Limb (tissue), 2 donors: ENCODE data around the gene VWF.
"Not testable (repeated sequence)": the region's sequence is repeated elsewhere in the genome, so short reads cannot be mapped to it uniquely, and the experiment has no call there.

ENCODE experiments used
- DNase-seq, 2 donors: peaks; one replicate each; pipeline ENCODE4 v3.0.0-alpha.2; 2016; ENCODE audit errors: extremely low spot score in 2 of 2

The VWF gene

GRCh38 chr12:6104842-6105241 is 19.6 kb downstream of the VWF start:
- DNase-seq: no peak

- DNase-seq: no peak
Observed at GRCh38 chr12:6104027-6104426, 20.4 kb downstream of the VWF start.

- not testable (repeated sequence) for DNase-seq
Observed at GRCh38 chr12:6102021-6102420, 22.4 kb downstream of the VWF start.

DNA sequence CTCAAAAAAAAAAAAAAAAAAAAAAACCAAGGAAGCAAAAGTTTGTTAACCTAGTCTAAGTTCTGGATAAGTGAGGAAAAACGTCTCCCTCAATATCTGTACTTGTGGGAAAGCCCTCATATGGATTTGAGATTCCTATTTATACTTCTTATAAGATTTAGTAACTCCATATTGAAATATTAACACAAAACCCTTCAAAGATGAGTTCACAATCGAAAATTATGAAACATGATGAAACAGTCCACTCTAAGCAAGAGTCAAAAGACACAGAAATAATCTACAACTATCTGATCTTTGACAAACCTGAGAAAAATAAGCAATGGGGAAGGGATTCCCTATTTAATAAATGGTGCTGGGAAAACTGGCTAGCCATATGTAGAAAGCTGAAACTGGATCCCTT is 25.2 kb downstream of the VWF start:
- DNase-seq: no peak

DNA sequence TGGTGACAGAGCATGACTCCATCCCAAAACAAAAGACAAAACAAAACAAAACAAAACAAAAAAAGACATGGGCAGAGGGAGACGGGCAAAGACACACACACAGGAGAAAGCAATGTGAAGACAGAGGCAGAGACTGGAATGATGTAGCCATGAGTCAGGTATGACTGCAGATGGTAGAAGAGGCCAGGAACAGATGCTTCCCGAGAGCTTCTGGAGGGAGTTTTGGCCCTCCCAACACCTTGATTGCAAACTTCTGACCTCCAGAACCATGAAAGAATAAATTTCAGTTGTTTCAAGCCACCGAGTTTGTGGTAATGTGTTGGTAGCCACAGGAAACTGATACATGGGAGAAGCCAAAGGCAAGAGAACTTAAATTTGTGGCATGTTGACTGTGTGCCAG is 27.1 kb downstream of the VWF start:
- no peak for DNase-seq

DNA sequence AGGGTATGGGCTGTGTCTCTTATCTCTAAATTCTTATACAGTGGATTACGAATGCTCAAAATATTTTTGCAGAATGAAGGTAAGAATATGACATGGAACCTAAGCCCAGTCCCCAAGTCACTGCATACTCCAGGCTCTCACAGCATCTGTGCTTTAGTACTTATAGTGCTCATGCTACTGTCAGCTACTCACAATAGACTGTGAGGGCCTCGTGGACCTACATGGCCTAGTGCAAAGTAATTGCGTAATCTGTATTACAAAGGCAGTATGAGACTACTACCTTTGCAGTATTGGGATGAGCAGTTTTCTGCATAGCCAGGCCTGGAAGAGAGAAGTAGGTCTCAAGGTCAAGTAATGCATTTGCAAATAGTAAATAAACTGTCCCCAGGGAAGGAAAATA is 27.9 kb downstream of the VWF start:
- no peak for DNase-seq

DNA sequence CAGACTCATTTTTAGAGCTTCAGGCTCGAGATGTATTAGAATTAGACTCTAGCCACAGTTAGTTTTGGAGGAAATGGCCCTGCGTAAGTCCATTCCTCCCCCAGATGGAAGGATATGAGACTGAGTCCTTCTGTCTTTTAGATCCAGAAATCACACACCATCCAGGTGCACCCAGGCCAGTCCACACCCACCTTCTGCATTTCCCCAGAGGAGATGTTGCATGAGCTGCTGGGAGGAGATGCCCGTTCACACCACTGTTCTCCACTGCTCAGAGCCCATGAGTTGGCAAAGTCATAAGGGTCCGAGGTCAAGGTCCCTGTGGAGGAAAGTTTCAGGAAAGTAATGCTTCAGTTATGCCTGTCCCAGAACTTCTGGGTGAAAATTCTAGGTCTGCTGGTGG is 29.2 kb downstream of the VWF start:
- no peak for DNase-seq

DNA sequence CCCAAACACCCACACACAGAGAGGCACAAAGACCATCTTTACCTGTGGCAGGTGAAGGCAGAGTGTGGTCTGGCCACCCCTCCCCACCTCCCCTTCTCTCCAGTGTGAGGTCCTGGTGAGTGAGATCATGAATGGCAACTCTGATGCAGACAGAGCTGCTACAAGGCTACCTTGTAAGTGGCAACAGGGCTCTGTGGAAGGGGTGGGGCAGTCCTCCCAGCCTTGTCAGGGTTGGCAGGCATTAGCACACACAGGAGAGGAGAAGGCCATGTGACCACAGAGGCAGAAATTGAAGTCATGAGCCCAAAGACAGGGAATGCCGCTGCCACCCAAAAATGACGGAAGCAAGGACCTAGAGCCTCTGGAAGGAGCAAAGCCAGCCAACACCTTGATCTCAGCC is 30.7 kb downstream of the VWF start:
- DNase-seq: no peak

GRCh38 chr12:6092784-6093722 is 31.4 kb downstream of the VWF start:
- DNase-seq: no peak

GRCh38 chr12:6091786-6092566 is 32.5 kb downstream of the VWF start:
- no peak for DNase-seq

- no peak for DNase-seq
Observed at GRCh38 chr12:6090803-6091202, 33.7 kb downstream of the VWF start.

- no peak for DNase-seq
Observed at GRCh38 chr12:6088921-6089747, 35.3 kb downstream of the VWF start.

DNA sequence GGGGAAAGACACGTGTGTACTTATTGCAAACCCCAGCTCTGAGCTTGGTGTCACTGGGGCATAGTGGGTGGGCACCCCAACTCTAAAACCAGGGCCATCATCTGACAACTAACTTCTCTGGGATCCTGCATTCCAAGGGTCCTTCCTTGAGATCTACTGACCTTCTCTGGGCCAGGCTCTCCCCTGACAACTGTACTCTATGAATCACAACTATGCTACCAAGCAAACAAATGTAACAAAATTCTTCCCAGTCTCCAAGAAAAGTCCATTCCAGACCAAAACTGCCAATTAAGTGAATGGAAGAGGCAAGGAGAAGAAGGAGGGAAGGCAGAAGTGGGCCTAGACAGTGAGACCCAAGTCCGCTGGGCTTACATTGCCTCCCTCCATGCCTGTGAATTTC is 38.2 kb downstream of the VWF start:
- DNase-seq: no peak

DNA sequence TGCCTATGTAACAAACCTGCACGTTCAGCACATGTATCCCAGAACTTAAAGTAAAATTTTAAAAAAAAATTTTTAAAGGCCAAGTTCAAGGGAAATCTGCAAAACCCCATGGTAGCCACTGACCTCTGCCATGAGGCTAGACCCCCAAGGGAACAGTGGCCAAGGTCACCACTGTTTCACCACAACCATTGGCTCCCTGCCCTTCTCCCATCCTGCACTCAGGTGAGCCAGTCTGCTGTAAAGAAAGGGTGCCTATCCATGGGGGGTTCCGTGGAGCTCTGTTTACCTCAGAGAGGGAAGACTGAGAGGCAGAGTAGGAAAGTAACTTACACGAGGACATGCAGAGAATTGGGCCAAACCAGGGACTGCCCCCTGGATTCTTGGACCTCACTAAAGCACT is 38.6 kb downstream of the VWF start:
- DNase-seq: no peak

DNA sequence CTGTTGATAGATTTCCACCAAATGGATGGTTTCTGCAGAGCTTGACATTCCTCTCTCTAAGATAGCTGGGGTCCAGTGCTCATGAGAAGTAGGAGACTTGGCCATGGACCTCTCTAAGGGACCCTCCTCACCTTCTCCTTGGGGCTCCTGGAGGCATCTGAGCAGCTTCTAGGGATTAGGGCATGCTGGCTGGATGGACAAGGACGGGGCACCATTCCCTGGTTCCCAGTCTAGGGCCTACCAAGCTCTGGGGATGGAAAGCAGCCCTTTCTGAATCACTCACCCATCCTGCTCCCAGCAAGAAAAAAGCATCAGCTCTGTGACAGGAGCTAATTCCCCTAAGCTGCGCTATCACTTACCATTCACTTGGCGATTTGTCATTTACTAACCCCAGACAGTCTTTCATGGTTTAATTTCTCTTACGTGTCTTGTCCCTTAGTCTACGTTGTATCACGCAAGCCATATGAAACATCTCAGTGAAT is 39.5 kb downstream of the VWF start:
- DNase-seq: no peak

DNA sequence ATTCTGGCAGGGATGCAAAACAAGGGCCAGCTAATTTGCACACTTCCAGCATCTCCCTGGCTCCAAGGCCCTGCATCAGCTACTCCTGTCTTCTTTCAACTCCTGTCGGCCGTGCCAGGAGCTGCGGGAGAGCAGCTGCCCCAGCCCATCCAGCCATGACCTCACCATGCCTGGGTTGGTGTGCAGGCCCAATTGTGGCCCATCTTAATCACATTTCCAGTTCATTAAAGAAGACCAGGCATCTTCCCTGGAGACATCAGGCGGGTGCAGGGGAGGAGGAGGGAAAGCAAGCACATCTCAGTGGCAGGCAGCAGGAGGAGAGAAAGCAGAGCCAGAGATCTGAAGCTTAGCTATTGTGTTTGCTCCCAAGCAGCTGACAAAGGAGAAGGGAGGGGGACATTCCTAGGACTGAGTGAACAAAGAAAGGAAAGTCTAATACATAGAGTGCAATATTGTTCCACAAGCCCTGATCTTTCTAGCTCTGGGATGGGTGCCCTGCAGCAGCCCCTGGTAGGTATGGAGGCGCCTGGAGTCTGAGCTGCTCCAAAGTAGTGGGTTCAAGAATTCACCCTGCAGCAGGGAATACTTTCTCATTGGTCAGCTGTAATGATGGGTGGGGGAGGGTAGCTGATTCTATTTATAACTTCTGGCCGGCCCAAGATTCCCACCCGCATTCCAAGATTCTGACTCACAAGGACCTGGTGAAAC is 40.1 kb downstream of the VWF start:
- no peak for DNase-seq

- no peak for DNase-seq
Observed at GRCh38 chr12:6083601-6084000, 40.9 kb downstream of the VWF start.

- peak in 1 of 2 donors; percentile 26 for DNase-seq
Observed at GRCh38 chr12:6082613-6083012, 41.9 kb downstream of the VWF start.

GRCh38 chr12:6080149-6081045 is 44.1 kb downstream of the VWF start:
- DNase-seq: no peak
